Fibroblast of lung (primary cell): ENCODE results near the gene CDKN2B-AS1.

Experiments used
- EZH2 ChIP-seq: IDR thresholded peaks from 2 replicates; pipeline ENCODE4 v1.5.1; 2012; ENCODE audit warnings: low read length, control low read depth, mild to moderate bottlenecking; ENCODE audit errors: missing control alignments
- TF ChIP-seq, protein P1 (sequence below), 2 donors: IDR thresholded peaks in 1 of 2; conservative IDR thresholded peaks in 1 of 2; 1 replicate in 1 of 2; 2 replicates in 1 of 2; pipeline ENCODE4 v1.5.1; 2011 to 2012; ENCODE audit warnings: low read length in 2 of 2, control low read depth in 1 of 2, inconsistent platforms in 1 of 2, low read depth in 1 of 2, mild to moderate bottlenecking in 1 of 2

DNA sequence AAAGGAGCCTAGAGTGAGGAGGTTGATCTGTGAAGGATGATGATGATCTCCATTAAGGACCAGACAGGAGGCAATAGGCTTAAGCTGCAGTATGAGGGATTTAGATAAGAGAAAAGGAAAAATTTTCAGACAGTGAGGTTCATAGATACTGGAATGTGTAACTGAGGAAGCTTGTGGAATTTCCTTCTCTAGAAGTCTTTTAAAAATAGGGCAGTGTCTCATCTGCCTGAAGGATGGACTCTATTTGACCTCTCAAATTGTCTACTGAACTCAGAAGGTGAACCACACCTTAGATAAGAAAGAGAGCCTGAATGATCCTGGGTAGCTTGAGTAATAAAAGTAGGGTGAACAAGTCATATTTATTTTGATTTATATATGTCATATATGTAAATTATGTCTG lies 162.7 kb downstream of the CDKN2B-AS1 start:
- TF ChIP-seq, protein P1, sequence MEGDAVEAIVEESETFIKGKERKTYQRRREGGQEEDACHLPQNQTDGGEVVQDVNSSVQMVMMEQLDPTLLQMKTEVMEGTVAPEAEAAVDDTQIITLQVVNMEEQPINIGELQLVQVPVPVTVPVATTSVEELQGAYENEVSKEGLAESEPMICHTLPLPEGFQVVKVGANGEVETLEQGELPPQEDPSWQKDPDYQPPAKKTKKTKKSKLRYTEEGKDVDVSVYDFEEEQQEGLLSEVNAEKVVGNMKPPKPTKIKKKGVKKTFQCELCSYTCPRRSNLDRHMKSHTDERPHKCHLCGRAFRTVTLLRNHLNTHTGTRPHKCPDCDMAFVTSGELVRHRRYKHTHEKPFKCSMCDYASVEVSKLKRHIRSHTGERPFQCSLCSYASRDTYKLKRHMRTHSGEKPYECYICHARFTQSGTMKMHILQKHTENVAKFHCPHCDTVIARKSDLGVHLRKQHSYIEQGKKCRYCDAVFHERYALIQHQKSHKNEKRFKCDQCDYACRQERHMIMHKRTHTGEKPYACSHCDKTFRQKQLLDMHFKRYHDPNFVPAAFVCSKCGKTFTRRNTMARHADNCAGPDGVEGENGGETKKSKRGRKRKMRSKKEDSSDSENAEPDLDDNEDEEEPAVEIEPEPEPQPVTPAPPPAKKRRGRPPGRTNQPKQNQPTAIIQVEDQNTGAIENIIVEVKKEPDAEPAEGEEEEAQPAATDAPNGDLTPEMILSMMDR (conservative IDR thresholded peaks at IDR 0.05 in 1 of 2, IDR thresholded peaks at IDR 0.05 in 1 of 2; ENCODE audit: low read depth in 1 of 2, low read length in 2 of 2): no peak
- no peak for TF ChIP-seq EZH2
